IMR-90 (cell line): ENCODE measurements around the gene DARS1.

Experiments
- BHLHE40 ChIP-seq: fragments of 150-350 bp; IDR thresholded peaks from 2 replicates; pipeline ENCODE4 v1.6.1; 2016; ENCODE audit warnings: mild to moderate bottlenecking, low read depth, low read length
- CEBPB ChIP-seq: IDR thresholded peaks from 2 replicates; pipeline ENCODE4 v1.6.1; 2012; ENCODE audit warnings: low read depth, low read length, improper control_type of control experiment
- CHD1 ChIP-seq: IDR thresholded peaks from 2 replicates; pipeline ENCODE4 v1.6.1; 2012; ENCODE audit warnings: low read depth, low read length, improper control_type of control experiment
- CTCF ChIP-seq: conservative IDR thresholded peaks from 2 replicates; pipeline ENCODE4 v1.5.1; 2012; ENCODE audit warnings: mild to moderate bottlenecking, low read depth, low read length, improper control_type of control experiment
- FOS ChIP-seq: fragments of 150-350 bp; IDR thresholded peaks from 2 replicates; pipeline ENCODE4 v1.6.1; 2016; ENCODE audit warnings: low read depth, low read length
- MAZ ChIP-seq: IDR thresholded peaks from 2 replicates; pipeline ENCODE4 v1.6.1; 2012; ENCODE audit warnings: low read depth, mild to moderate bottlenecking, low read length, improper control_type of control experiment, moderate library complexity, borderline replicate concordance
- NFE2L2 ChIP-seq: fragments of 150-350 bp; IDR thresholded peaks from 2 replicates; pipeline ENCODE4 v1.6.1; 2016; ENCODE audit warnings: low read depth, mild to moderate bottlenecking, low read length
- POLR2A ChIP-seq: IDR thresholded peaks from 2 replicates; pipeline ENCODE4 v1.6.1; 2012; ENCODE audit warnings: mild to moderate bottlenecking, low read depth, low read length
- RAD21 ChIP-seq: IDR thresholded peaks from 2 replicates; pipeline ENCODE4 v1.6.1; 2012; ENCODE audit warnings: low read length, improper control_type of control experiment
- RCOR1 ChIP-seq: IDR thresholded peaks from 2 replicates; pipeline ENCODE4 v1.6.1; 2012; ENCODE audit warnings: mild to moderate bottlenecking, low read length, improper control_type of control experiment; ENCODE audit not compliant: insufficient replicate concordance
- RFX5 ChIP-seq: IDR thresholded peaks from 2 replicates; pipeline ENCODE4 v1.8.0; 2012; ENCODE audit warnings: low read depth, mild to moderate bottlenecking, low read length, moderate library complexity
- SMC3 ChIP-seq: fragments of 150-350 bp; IDR thresholded peaks from 2 replicates; pipeline ENCODE4 v1.6.1; 2016; ENCODE audit warnings: low read depth, mild to moderate bottlenecking, antibody characterized with exemption, low read length, moderate library complexity
- USF2 ChIP-seq: fragments of 150-350 bp; IDR thresholded peaks from 2 replicates; pipeline ENCODE4 v1.6.1; 2017; ENCODE audit warnings: mild to moderate bottlenecking, antibody characterized with exemption, low read length, low read depth

GRCh38 chr2:136021976-136022375 is 36.5 kb upstream of the DARS1 start:
- TF ChIP-seq FOS (no peak), CTCF (no peak), USF2 (no peak), POLR2A (no peak), CEBPB (no peak), RCOR1 (no peak), BHLHE40 (no peak), SMC3 (no peak), MAZ (no peak), RAD21 (no peak), CHD1 (no peak), NFE2L2 (no peak), RFX5 (no peak)
